ENCODE results near the gene PATE1.

The PATE1 gene

DNA sequence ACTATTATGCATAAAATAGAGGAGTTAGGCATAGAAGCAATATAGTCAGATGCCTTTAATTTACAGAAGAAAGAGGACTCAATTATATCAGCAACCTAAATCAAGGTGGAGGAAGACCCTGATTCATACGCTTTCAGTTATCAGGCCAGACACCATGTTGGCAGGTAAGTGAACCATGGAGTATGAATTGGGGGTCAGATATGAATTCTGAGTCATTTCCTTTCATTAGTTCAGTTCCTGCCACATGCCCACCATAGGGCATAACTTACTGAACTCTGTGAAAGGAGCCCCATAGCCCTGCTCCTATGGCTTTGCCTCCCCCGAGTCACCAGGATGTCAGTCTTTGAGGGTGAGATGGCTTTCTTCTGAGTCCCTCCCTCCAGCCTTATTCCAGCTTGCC, 17.4 kb downstream of the PATE1 start:
- H3K27ac ChIP-seq = no peak overlapping the region
- H3K36me3 ChIP-seq = no peaks in the 10 kb centered on the region
- no peak overlapping the region for H3K4me3 ChIP-seq
- TF ChIP-seq, protein P1, sequence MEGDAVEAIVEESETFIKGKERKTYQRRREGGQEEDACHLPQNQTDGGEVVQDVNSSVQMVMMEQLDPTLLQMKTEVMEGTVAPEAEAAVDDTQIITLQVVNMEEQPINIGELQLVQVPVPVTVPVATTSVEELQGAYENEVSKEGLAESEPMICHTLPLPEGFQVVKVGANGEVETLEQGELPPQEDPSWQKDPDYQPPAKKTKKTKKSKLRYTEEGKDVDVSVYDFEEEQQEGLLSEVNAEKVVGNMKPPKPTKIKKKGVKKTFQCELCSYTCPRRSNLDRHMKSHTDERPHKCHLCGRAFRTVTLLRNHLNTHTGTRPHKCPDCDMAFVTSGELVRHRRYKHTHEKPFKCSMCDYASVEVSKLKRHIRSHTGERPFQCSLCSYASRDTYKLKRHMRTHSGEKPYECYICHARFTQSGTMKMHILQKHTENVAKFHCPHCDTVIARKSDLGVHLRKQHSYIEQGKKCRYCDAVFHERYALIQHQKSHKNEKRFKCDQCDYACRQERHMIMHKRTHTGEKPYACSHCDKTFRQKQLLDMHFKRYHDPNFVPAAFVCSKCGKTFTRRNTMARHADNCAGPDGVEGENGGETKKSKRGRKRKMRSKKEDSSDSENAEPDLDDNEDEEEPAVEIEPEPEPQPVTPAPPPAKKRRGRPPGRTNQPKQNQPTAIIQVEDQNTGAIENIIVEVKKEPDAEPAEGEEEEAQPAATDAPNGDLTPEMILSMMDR (IDR thresholded peaks at IDR 0.05) = no peak
- H3K27me3 ChIP-seq = no peaks in the 10 kb centered on the region
- H3K4me1 ChIP-seq = no peaks in the 10 kb centered on the region
- H3K9me3 ChIP-seq = no peaks in the 10 kb centered on the region
- no peak for DNase-seq
- intact Hi-C loops (cut with DNase I; ENCODE audit: low total_unique reads) = no loop called here

DNA sequence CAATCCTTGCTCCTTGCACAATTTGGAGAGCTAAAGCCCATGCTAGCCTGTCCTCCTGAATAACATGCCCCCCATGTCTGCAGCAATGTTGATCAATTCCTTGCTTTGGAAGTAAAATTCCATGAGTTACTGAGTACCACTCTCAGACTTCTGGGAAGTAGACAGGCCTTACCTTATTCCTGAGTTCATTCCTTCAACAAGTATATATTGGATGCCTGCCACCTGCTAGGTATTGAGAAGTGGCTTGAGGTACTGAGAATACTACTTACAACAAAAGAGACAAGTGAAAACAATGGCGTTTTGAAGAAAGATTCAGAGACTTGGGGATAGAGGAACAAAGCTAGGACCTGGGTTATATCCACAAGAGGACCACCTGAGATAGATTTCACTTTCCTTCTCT, 20.2 kb downstream of the PATE1 start:
- Histone ChIP-seq H3K4me1 (no peaks in the 10 kb centered on the region), H3K27ac (no peak overlapping the region), H3K27me3 (no peaks in the 10 kb centered on the region), H3K4me3 (no peak overlapping the region), H3K9me3 (no peaks in the 10 kb centered on the region), H3K36me3 (no peaks in the 10 kb centered on the region)
- intact Hi-C loops (cut with DNase I; ENCODE audit: low total_unique reads) = no loop called here
- TF ChIP-seq, protein P1 (IDR thresholded peaks at IDR 0.05) = no peak
- DNase-seq = no peak

DNA sequence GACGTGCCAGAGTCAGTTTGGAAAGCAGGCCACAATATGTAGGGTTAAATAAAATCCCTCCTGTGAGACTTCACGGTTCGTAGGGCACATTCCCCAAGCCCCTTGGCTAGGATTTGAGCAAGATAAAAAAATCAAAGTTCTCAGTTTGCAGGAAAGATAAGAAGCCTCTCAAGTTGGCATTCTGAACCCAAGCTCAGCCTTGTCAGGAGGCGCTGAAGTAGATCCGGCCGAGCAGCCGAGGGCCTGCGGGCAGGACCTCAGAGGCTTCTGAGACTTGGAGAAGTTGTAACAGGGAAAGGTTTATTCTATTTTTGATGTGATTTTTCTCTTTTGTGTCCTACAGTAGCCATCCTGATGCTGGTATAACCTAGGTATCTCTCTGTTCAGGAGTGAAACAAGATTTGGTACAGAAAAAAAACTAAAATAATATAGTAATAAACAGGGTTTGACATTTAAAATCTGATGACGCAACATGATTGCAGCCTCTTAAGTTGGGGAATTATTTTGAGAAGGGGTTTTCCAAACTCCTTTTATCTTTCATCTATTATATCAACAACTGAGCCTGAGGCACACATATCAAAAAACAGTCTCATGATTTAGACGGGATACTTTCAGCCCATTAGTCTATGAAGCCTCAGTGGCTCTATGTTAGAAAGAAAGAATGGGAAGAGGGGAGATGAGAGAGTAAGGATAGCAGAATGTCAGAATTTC, 22.4 kb downstream of the PATE1 start:
- no peak for DNase-seq
- Histone ChIP-seq H3K36me3 (no peaks in the 10 kb centered on the region), H3K4me3 (no peak overlapping the region), H3K9me3 (no peaks in the 10 kb centered on the region), H3K27me3 (no peaks in the 10 kb centered on the region), H3K27ac (no peak overlapping the region), H3K4me1 (no peaks in the 10 kb centered on the region)
- TF ChIP-seq, protein P1 (IDR thresholded peaks at IDR 0.05) = no peak
- intact Hi-C loops (cut with DNase I; ENCODE audit: low total_unique reads) = no loop called here

DNA sequence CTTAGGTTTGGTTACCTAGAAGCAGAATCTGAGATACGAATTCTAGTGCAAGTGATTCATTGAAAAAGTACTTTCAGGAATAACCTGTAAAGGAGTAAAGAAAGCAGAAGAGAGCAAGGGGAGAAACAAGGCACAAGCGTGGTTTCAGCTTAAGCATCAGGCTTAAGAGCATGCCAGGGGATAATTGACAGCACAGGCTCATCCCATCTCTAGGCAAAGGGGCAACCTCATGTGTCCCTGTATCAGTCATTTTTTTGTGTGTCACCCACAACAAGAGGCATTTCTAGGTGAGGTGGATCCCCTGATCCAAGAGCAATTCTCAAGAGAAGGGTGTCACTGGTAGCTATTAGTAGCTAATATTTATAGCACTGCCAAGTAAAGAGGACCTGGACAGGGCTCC, 24.5 kb downstream of the PATE1 start:
- H3K9me3 ChIP-seq = no peaks in the 10 kb centered on the region
- intact Hi-C loops (cut with DNase I; ENCODE audit: low total_unique reads) = no loop called here
- TF ChIP-seq, protein P1 (IDR thresholded peaks at IDR 0.05) = no peak

DNA sequence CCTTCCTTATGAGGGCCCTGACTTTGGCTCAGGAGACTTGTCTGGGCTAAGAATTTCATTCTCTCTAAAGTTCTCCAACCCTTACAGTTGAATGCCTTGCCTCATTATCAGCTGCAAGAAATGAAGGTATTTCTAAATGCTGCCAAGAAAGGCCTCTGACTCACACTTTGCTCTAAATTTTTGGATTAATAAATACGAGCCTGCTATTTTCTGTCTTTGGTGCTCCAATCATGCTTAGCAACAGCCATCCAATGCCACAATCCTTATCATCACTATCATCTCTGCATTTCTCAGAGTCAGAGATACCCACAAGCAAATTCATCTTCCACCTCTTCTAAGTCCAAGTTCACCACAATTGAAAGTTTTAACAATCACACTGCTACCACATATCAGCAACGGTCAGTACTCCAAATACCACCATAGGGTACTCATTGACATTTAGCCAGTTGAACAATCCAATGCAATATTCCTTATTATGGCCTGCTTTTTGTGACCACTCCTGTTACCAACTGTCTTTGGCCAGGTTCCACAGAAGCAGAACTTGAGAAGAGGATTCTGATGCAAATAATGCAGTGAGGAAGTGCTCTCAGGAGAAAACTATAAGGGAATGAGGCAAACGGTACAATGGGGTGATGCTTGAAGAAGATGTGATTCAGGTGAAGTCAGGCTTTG, 26.9 kb downstream of the PATE1 start:
- Histone ChIP-seq H3K4me3 (no peak overlapping the region), H3K27ac (no peak overlapping the region), H3K36me3 (no peaks in the 10 kb centered on the region), H3K9me3 (no peaks in the 10 kb centered on the region), H3K27me3 (no peaks in the 10 kb centered on the region), H3K4me1 (no peaks in the 10 kb centered on the region)
- intact Hi-C loops (cut with DNase I; ENCODE audit: low total_unique reads) = no loop called here
- TF ChIP-seq, protein P1 (IDR thresholded peaks at IDR 0.05) = no peak
- no peak for DNase-seq

More for the DNA sequence above, 24.5 kb downstream of the PATE1 start:
- no peak for DNase-seq
- H3K4me3 ChIP-seq = no peak overlapping the region
- H3K27me3 ChIP-seq = no peaks in the 10 kb centered on the region
- no peaks in the 10 kb centered on the region for H3K36me3 ChIP-seq
- no peak overlapping the region for H3K27ac ChIP-seq
- H3K4me1 ChIP-seq = no peaks in the 10 kb centered on the region
